K562 (cell line): ENCODE results near the gene BTD. TPM values are rescaled to one million over a fixed set of nuclear protein-coding genes. Genes with fewer than 3 reads are reported as not detected.

Source experiments
- ATAC-seq: fragments of 200-7000 bp; cut with Tn5 transposase; 3 replicates; pipeline ENCODE4 v1.9.1; 2020; ENCODE audit warnings: moderate library complexity
- BruUV-seq: library from RNA; stranded (reverse); fragments of 400-500 nt; replicated peaks from 2 replicates; lab custom pipeline; 2021; lab: Mats Ljungman, UMichigan
- CTCF ChIA-PET: fragments of 300-600 bp; formaldehyde crosslinking; extraction: SDS; loops from one replicate; lab custom pipeline; 2021; ENCODE audit warnings: low intra/inter-chr PET ratio; lab: Yijun Ruan, JAX
- POLR2A ChIA-PET: fragments of 300-600, 350-650 bp; sonication (Branson Sonifier 250); formaldehyde crosslinking; extraction: SDS; loops from one replicate; lab custom pipeline; 2021; ENCODE audit warnings: antibody characterized with exemption, inconsistent platforms; lab: Yijun Ruan, JAX
- DNase-seq, 4 experiments: peaks; one replicate each; pipeline versions ENCODE4 v3.0.0 to v3.0.0-alpha.2; 2011 to 2018; ENCODE audit warnings: low spot score in 3 of 4, mixed read lengths in 3 of 4; ENCODE audit errors: extremely low read depth in 1 of 4
- FAIRE-seq: peaks from 2 replicates; lab custom pipeline; 2011; peaks lifted over from hg19 to GRCh38; lab: Jason Lieb, UNC
- H2AFZ ChIP-seq: 2 replicates; pipeline ENCODE4 v1.6.0; 2011; ENCODE audit warnings: low read depth, low read length, control low read depth, inconsistent platforms
- H3K27ac ChIP-seq: fragments of 200-600 bp; 3 replicates; pipeline ENCODE4 v1.8.0; 2011; ENCODE audit warnings: low read depth, mild to moderate bottlenecking, control low read depth, inconsistent platforms, low read length, moderate library complexity, mixed read lengths; ENCODE audit errors: extremely low read depth
- H3K27me3 ChIP-seq, 2 experiments: fragments of 300-600 bp in 1 of 2; 2 replicates in 1 of 2; 3 replicates in 1 of 2; pipeline versions ENCODE4 v1.6.0 to v1.8.0; 2011; ENCODE audit warnings: inconsistent platforms in 2 of 2, low read length in 2 of 2, mild to moderate bottlenecking in 1 of 2, mixed read lengths in 1 of 2, moderate library complexity in 1 of 2; ENCODE audit not compliant: control insufficient read depth in 2 of 2, insufficient read depth in 2 of 2
- H3K36me3 ChIP-seq: fragments of 300-600 bp; 3 replicates; pipeline ENCODE4 v1.8.0; 2011; ENCODE audit warnings: mild to moderate bottlenecking, low read length, inconsistent platforms; ENCODE audit not compliant: control insufficient read depth, insufficient read depth
- H3K4me1 ChIP-seq, 2 experiments: fragments of 200-600 bp in 1 of 2; replicated peaks in 1 of 2; 2 replicates in 1 of 2; 3 replicates in 1 of 2; pipeline versions ENCODE4 v1.5.1 to v1.8.0; 2011; ENCODE audit warnings: inconsistent platforms in 2 of 2, low read length in 2 of 2, mild to moderate bottlenecking in 1 of 2, mixed read lengths in 1 of 2, moderate library complexity in 1 of 2; ENCODE audit not compliant: control insufficient read depth in 2 of 2, insufficient read depth in 2 of 2
- H3K4me2 ChIP-seq: 2 replicates; pipeline ENCODE4 v1.6.1; 2011; ENCODE audit warnings: low read length, control low read depth, inconsistent platforms, mixed read lengths; ENCODE audit not compliant: insufficient read depth
- H3K4me3 ChIP-seq: fragments of 200-600 bp; sonication (generic), shearing (Covaris generic); 2 replicates; pipeline ENCODE4 v1.5.1; 2016; ENCODE audit warnings: control low read depth, inconsistent platforms
- H3K79me2 ChIP-seq: fragments of 200-600 bp; 3 replicates; pipeline ENCODE4 v1.8.0; 2011; ENCODE audit warnings: low read length, inconsistent platforms; ENCODE audit not compliant: control insufficient read depth, insufficient read depth
- H3K9ac ChIP-seq, 2 experiments: 2 replicates each; pipeline versions ENCODE4 v1.6.0 to v1.6.1; 2011; ENCODE audit warnings: low read depth in 2 of 2, low read length in 2 of 2, control low read depth in 1 of 2, inconsistent platforms in 1 of 2, mild to moderate bottlenecking in 1 of 2, mixed read lengths in 1 of 2; ENCODE audit not compliant: insufficient read depth in 1 of 2
- H3K9me1 ChIP-seq: one replicate; pipeline ENCODE4 v1.6.0; 2011; ENCODE audit warnings: inconsistent platforms, mild to moderate bottlenecking, low read length, moderate library complexity; ENCODE audit not compliant: control insufficient read depth, insufficient read depth
- H3K9me3 ChIP-seq: replicated peaks from 2 replicates; pipeline ENCODE4 v1.5.1; 2011; ENCODE audit warnings: low read depth, low read length, inconsistent platforms; ENCODE audit not compliant: control insufficient read depth, insufficient read depth
- H4K20me1 ChIP-seq: replicated peaks from 2 replicates; pipeline ENCODE4 v1.6.1; 2011; ENCODE audit warnings: low read length, inconsistent platforms, mixed read lengths; ENCODE audit not compliant: control insufficient read depth, insufficient read depth
- ETV6 ChIP-seq, 3 experiments: fragments of 150-350 bp in 1 of 3; sonication (generic) in 1 of 3; formaldehyde crosslinking in 1 of 3; IDR thresholded peaks; 2 replicates each; pipeline versions ENCODE4 v1.6.1 to v1.8.0; 2014 to 2022; ENCODE audit warnings: borderline replicate concordance in 2 of 3, low read depth in 2 of 3, antibody characterized with exemption in 1 of 3, low read length in 1 of 3, mild to moderate bottlenecking in 1 of 3, missing genetic modification reagents in 1 of 3
- IRF9 ChIP-seq: fragments of 450-650 bp; IDR thresholded peaks from 2 replicates; pipeline ENCODE4 v1.6.1; 2016; ENCODE audit warnings: missing biosample characterization, missing genetic modification characterization
- POLR2AphosphoS2 ChIP-seq: IDR thresholded peaks from 2 replicates; pipeline ENCODE4 v1.6.1; 2012; ENCODE audit warnings: low read length, improper control_type of control experiment
- PPARD ChIP-seq: fragments of 250-450 bp; sonication (Bioruptor Pico); IDR thresholded peaks from 2 replicates; pipeline ENCODE4 v1.8.0; 2022; ENCODE audit warnings: inconsistent platforms, mild to moderate bottlenecking, moderate library complexity
- RNF2 ChIP-seq: sonication (generic); IDR thresholded peaks from 2 replicates; pipeline ENCODE4 v1.6.1; 2016
- SIN3B ChIP-seq: fragments of 450-650 bp; IDR thresholded peaks from 2 replicates; pipeline ENCODE4 v1.6.1; 2017; ENCODE audit warnings: low read depth, mild to moderate bottlenecking, moderate library complexity
- TCF3 ChIP-seq: sonication (generic); formaldehyde crosslinking; IDR thresholded peaks from 2 replicates; pipeline ENCODE4 v1.4.0; 2020; ENCODE audit warnings: mild to moderate bottlenecking, missing genetic modification reagents
- U2AF1 ChIP-seq: fragments of 200-400 bp; formaldehyde crosslinking; optimal IDR thresholded peaks from 2 replicates; pipeline ENCODE3; 2017; ENCODE audit warnings: mild to moderate bottlenecking, low read depth, low read length, moderate library complexity
- ZNF696 ChIP-seq: fragments of 250-450 bp; sonication (Bioruptor Pico); conservative IDR thresholded peaks from 2 replicates; pipeline ENCODE4 v1.4.0; 2020; ENCODE audit warnings: mild to moderate bottlenecking, moderate library complexity
- WGBS: fragments of 100-300 bp; shearing (Covaris generic); methylation state at CpG from one replicate; pipeline ENCODE4 v1.1.6; 2016; ENCODE audit warnings: low coverage, mixed read lengths; ENCODE audit not compliant: insufficient coverage; ENCODE audit errors: missing lambda C conversion rate; 5-methylcytosine and 5-hydroxymethylcytosine counted together
- in situ Hi-C: fragments of 300-500 bp; cut with MboI; formaldehyde crosslinking; loops from 4 replicates; pipeline ENCODE4 v1.15.0; 2018; ENCODE audit warnings: inconsistent platforms, mixed read lengths
- intact Hi-C: fragments of 100-400 bp; cut with micrococcal nuclease; formaldehyde crosslinking; loops from 2 replicates; pipeline ENCODE4 v1.14.2; 2022
- polyA plus RNA-seq, 8 experiments: library from polyadenylated mRNA; depleted of rRNA in 4 of 8; stranded (reverse) in 5 of 8; unstranded in 3 of 8; fragments of >200 nt; fragmentation: Nextera tagmentation in 2 of 8; fragmentation: Illumina TruSeq in 1 of 8; extraction: Ambion mirVana in 2 of 8; extraction: Trizol in 1 of 8; gene quantifications; 2 replicates each; pipeline versions ENCODE4 v1.2.1 to v1.2.3, GENCODE V29; 2011 to 2014; ENCODE audit warnings: inconsistent platforms in 1 of 8, missing spikeins in 1 of 8
- total RNA-seq, 7 experiments: library from RNA; depleted of rRNA in 6 of 7; stranded (reverse); fragments of >200 nt in 6 of 7; fragmentation: Illumina TruSeq in 2 of 7; extraction: Trizol in 2 of 7; gene quantifications; 2 replicates each; pipeline versions ENCODE4 v1.2.1 to v1.2.3, GENCODE V29; 2011 to 2021; ENCODE audit warnings: low replicate concordance in 1 of 7

The BTD gene
- total and polyA plus RNA-seq, 9 of the 15 experiments (the other 6 are each of a cell fraction or from before 2014, with no cell fraction given), result 6.6 to 26.2 (median 10.6) TPM

- TF ChIP-seq TCF3 (CRISPR knock-in tag) (no peak), RNF2 (no peak)
Measured at GRCh38 chr3:15606434-15606891, 4.9 kb downstream of the BTD start (continued).

DNA sequence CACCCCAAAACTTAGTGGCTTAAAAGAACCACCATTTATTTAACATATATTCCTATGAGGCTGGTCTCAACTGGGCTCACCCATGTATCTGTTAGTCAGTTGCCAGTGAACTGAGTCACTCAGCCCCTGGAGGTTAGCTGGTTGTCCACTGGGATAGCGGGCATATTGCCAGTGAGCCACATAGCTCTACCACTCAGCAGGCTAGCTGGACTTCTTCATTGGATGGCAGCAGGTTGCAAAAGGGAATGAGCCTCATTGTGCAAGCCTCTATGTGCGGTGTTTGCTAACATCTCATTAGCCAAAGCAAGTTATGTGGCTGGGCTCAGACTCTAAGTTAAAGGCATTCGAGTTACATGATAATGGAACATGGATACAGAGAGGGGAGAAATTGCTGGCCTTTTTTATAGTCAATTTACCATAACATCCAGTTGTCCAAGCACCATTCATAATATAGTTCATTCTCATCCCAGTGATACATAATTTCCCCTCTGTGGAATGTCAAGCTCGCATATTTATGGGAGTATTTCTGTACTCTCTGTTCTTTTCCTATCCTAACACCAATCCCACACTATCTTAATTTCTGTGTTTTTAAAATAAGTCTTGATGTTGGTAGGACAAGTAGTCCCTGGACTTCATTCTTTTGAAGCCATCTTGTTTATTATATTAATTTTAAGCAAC is 8.7 kb downstream of the BTD start:
- no peak for TF ChIP-seq PPARD
- DNase-seq (no peak), FAIRE-seq (no peak), ATAC-seq (no peak)
- H3K9me1 ChIP-seq, result no peaks in the 10 kb centered on the region
- no peak overlapping the region for H3K27ac ChIP-seq
- no peaks in the 10 kb centered on the region for H3K79me2 ChIP-seq
- no peak overlapping the region for H3K4me3 ChIP-seq
- 21% methylated on average over 4 of the region's 4 CpGs for WGBS
- ChIA-PET POLR2A (interaction anchor here (0.9 kb wide), 1 partner anchor 9 kb away, joined by 3 read pairs; the partner anchor contains the start of genes BTD and HACL1), CTCF (no interaction called here)
- H3K27me3 ChIP-seq, result no peaks in the 10 kb centered on the region
- H3K36me3 ChIP-seq, result no peaks in the 10 kb centered on the region
- no peaks in the 10 kb centered on the region for H4K20me1 ChIP-seq
- BruUV-seq, result no TSS peak
- H2AFZ ChIP-seq, result no peak overlapping the region
- no peaks in the 10 kb centered on the region for H3K9me3 ChIP-seq
- no peak overlapping the region for H3K4me2 ChIP-seq
- in situ Hi-C loops (no loop called here), intact Hi-C loops (no loop called here)
- no peak overlapping the region for H3K9ac ChIP-seq
- H3K4me1 ChIP-seq, result no peaks in the 10 kb centered on the region

DNA sequence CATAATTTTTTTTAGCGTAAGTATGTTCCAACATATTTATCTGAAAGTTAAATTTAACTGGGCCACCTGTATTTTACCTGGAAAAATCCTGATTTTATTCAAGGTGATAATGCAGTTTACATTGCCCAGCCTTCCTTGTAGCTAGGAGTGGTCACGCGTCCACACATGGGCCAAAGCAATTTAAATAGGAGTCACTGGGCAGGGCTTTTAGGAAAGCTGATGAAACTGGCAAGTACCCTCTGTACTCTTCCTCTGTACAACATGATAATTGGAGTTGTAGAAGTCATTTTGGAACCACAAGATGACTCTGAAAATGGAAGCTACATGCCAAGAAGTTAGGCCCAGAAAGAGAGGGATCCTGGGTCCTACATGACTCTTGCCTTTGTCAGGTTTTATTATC is 9.5 kb downstream of the BTD start:
- H4K20me1 ChIP-seq, result no peaks in the 10 kb centered on the region
- H3K27ac ChIP-seq, result no peak overlapping the region
- H3K4me3 ChIP-seq, result no peak overlapping the region
- no peaks in the 10 kb centered on the region for H3K9me3 ChIP-seq
- no peak for TF ChIP-seq IRF9 (tag)
- no peak for TF ChIP-seq ZNF696 (CRISPR knock-in tag)
- TF ChIP-seq U2AF1, result no peak
- TF ChIP-seq SIN3B, result no peak
- no peak for TF ChIP-seq POLR2AphosphoS2
- TF ChIP-seq ETV6 (IDR thresholded peaks at IDR 0.05; ENCODE audit: borderline replicate concordance in 1 of 2, low read depth in 2 of 2, low read length in 1 of 2), result no peak
- no peak for TF ChIP-seq ETV6 (CRISPR knock-in tag; IDR thresholded peaks at IDR 0.05; ENCODE audit: borderline replicate concordance)
- H3K79me2 ChIP-seq, result no peaks in the 10 kb centered on the region
- FAIRE-seq (no peak), DNase-seq (no peak), ATAC-seq (no peak)
- no peak overlapping the region for H3K9ac ChIP-seq
- no peak overlapping the region for H2AFZ ChIP-seq
- WGBS, result 73% methylated on average over 3 of the region's 3 CpGs
- in situ Hi-C loops, result no loop called here
- H3K27me3 ChIP-seq, result no peaks in the 10 kb centered on the region
- H3K4me2 ChIP-seq, result no peak overlapping the region
- no peaks in the 10 kb centered on the region for H3K9me1 ChIP-seq
- no TSS peak for BruUV-seq
- ChIA-PET POLR2A (no interaction called here), CTCF (no interaction called here)
- H3K4me1 ChIP-seq, result no peaks in the 10 kb centered on the region
- H3K36me3 ChIP-seq, result no peaks in the 10 kb centered on the region
- intact Hi-C loops, result no loop called here
